Testis (tissue), 3 donors: ENCODE measurements around the gene MIPEP. TPM values are rescaled to one million over a fixed set of nuclear protein-coding genes. Genes with fewer than 3 reads are reported as not detected.

Experiments
- DNase-seq: peaks from one replicate; pipeline ENCODE4 v3.0.0-alpha.2; 2019
- H3K27ac ChIP-seq, 2 donors: fragments of 200-600 bp; sonication (generic); one replicate each; pipeline ENCODE4 v1.5.1; 2019
- H3K27me3 ChIP-seq: fragments of 200-600 bp; sonication (generic); one replicate; pipeline ENCODE4 v1.5.1; 2019
- H3K36me3 ChIP-seq: fragments of 200-600 bp; sonication (generic); one replicate; pipeline ENCODE4 v1.5.1; 2017; ENCODE audit warnings: low read depth; ENCODE audit errors: missing control alignments
- H3K4me1 ChIP-seq: fragments of 200-600 bp; sonication (generic); one replicate; pipeline ENCODE4 v1.5.1; 2019
- H3K4me3 ChIP-seq, 2 donors: fragments of 200-600 bp; sonication (generic); one replicate each; pipeline ENCODE4 v1.5.1; 2017 to 2019
- H3K9me3 ChIP-seq: fragments of 200-600 bp; sonication (generic); one replicate; pipeline ENCODE4 v1.5.1; 2017
- CTCF ChIP-seq, 3 experiments: fragments of 450-650 bp in 2 of 3; fragments of 200-600 bp in 1 of 3; sonication (generic) in 1 of 3; IDR thresholded peaks; one replicate each; pipeline ENCODE4 v1.5.1; 2016 to 2019; ENCODE audit warnings: antibody characterized with exemption in 3 of 3, mild to moderate bottlenecking in 2 of 3, moderate library complexity in 1 of 3
- POLR2A ChIP-seq: fragments of 450-650 bp; IDR thresholded peaks from one replicate; pipeline ENCODE4 v1.6.1; 2017; ENCODE audit warnings: antibody characterized with exemption, mild to moderate bottlenecking, moderate library complexity
- WGBS, 2 donors: methylation state at CpG; one replicate each; pipeline ENCODE4 v1.1.5; 2018; 5-methylcytosine and 5-hydroxymethylcytosine counted together
- intact Hi-C: fragments of 100-400 bp; cut with DNase I; formaldehyde crosslinking; loops from one replicate; pipeline ENCODE4 v1.15.1; 2023; ENCODE audit warnings: low total_unique reads
- polyA plus RNA-seq: library from polyadenylated mRNA; stranded (reverse); fragments of 350-450 nt; fragmentation: Illumina TruSeq; extraction: RNeasy Lipid Tissue Mini Kit (QIAGEN cat#74804); gene quantifications from one replicate; pipeline ENCODE4 v1.2.3, GENCODE V29; 2014; ENCODE audit warnings: low read depth, low replicate concordance; ENCODE audit not compliant: insufficient read depth
- total RNA-seq, 2 donors: library from RNA; depleted of rRNA; stranded (reverse); fragments of >200 nt; gene quantifications; one replicate each; pipeline ENCODE4 v1.2.3, GENCODE V29; 2016

The MIPEP gene
- total and polyA plus RNA-seq, 3 donors from 2014 or later: 25.7 to 29.4 (median 27.6) TPM

- WGBS, 2 donors: 82 to 85% methylated on average over 3 to 4 of the region's 4 CpGs
- no peaks in the 10 kb centered on the region for H3K27me3 ChIP-seq
- H3K4me1 ChIP-seq: no peaks in the 10 kb centered on the region
- H3K4me3 ChIP-seq: no peak overlapping the region
- H3K36me3 ChIP-seq: no peaks in the 10 kb centered on the region
- H3K9me3 ChIP-seq: no peaks in the 10 kb centered on the region
- H3K27ac ChIP-seq: no peak overlapping the region
- intact Hi-C loops: no loop called here
- DNase-seq: no peak
- TF ChIP-seq CTCF (IDR thresholded peaks at IDR 0.05) (no peak), POLR2A (no peak)
Observed at GRCh38 chr13:23740002-23740401, 149.2 kb downstream of the MIPEP start.

GRCh38 chr13:23739596-23739995, 149.6 kb downstream of the MIPEP start:
- no peaks in the 10 kb centered on the region for H3K4me1 ChIP-seq
- H3K27ac ChIP-seq: no peak overlapping the region
- no peaks in the 10 kb centered on the region for H3K9me3 ChIP-seq
- H3K27me3 ChIP-seq: no peaks in the 10 kb centered on the region
- 69 to 78% methylated on average over 2 to 3 of the region's 3 CpGs for WGBS, 2 donors
- TF ChIP-seq POLR2A: no peak
- TF ChIP-seq CTCF (IDR thresholded peaks at IDR 0.05): no peak
- DNase-seq: no peak
- H3K4me3 ChIP-seq: no peak overlapping the region
- no peaks in the 10 kb centered on the region for H3K36me3 ChIP-seq
- intact Hi-C loops: no loop called here

- 52 to 67% methylated on average over 5 of the region's 5 CpGs for WGBS, 2 donors
Observed at GRCh38 chr13:23736541-23736940, 152.7 kb downstream of the MIPEP start.

GRCh38 chr13:23735329-23735728, 153.9 kb downstream of the MIPEP start:
- no peaks in the 10 kb centered on the region for H3K36me3 ChIP-seq
- no peak overlapping the region for H3K27ac ChIP-seq
- 75 to 81% methylated on average over 2 of the region's 2 CpGs for WGBS, 2 donors
- intact Hi-C loops: no loop called here
- H3K4me3 ChIP-seq: no peak overlapping the region
- no peaks in the 10 kb centered on the region for H3K4me1 ChIP-seq
- no peaks in the 10 kb centered on the region for H3K9me3 ChIP-seq
- no peaks in the 10 kb centered on the region for H3K27me3 ChIP-seq
- TF ChIP-seq CTCF (IDR thresholded peaks at IDR 0.05): no peak
- no peak for TF ChIP-seq POLR2A
- DNase-seq: no peak

More at GRCh38 chr13:23736541-23736940, 152.7 kb downstream of the MIPEP start:
- Histone ChIP-seq H3K9me3 (no peaks in the 10 kb centered on the region), H3K4me1 (no peaks in the 10 kb centered on the region), H3K27ac (no peak overlapping the region), H3K4me3 (no peak overlapping the region), H3K27me3 (no peaks in the 10 kb centered on the region), H3K36me3 (no peaks in the 10 kb centered on the region)
- intact Hi-C loops: no loop called here
- TF ChIP-seq CTCF (IDR thresholded peaks at IDR 0.05): no peak
- no peak for TF ChIP-seq POLR2A
- no peak for DNase-seq

- no peak for DNase-seq
- Histone ChIP-seq H3K9me3 (no peaks in the 10 kb centered on the region), H3K27me3 (no peaks in the 10 kb centered on the region), H3K27ac (no peak overlapping the region), H3K4me3 (no peak overlapping the region), H3K36me3 (no peaks in the 10 kb centered on the region), H3K4me1 (no peaks in the 10 kb centered on the region)
- WGBS, 2 donors: 92 to 94% methylated on average over 3 of the region's 3 CpGs
- intact Hi-C loops: no loop called here
- TF ChIP-seq CTCF (IDR thresholded peaks at IDR 0.05) (no peak), POLR2A (no peak)
Observed at GRCh38 chr13:23731709-23732108, 157.5 kb downstream of the MIPEP start.
